ENCODE measurements around the gene FADS3.

FADS3 gene

GRCh38 chr11:61907871-61908729, 16.8 kb upstream of the FADS3 start:
- Histone ChIP-seq H3K36me3 (no peaks in the 10 kb centered on the region), H3K4me2 (peak overlapping the region; percentile 87), H3K9me3 (no peaks in the 10 kb centered on the region), H4K20me1 (no peaks in the 10 kb centered on the region), H3K27ac (peak overlapping the region; percentile 85), H3K27me3 (no peaks in the 10 kb centered on the region), H3K9ac (peak overlapping the region; percentile 62), H3K4me1 (peaks cover 80% of the 10 kb centered on the region), H3K4me3 (no peak overlapping the region; the same call in 1 of the 2 replicates)
- no peak for TF ChIP-seq Cebpa-rat (IDR thresholded peaks at IDR 0.05)

GRCh38 chr11:61907282-61907681, 15.9 kb upstream of the FADS3 start:
- H3K4me3 ChIP-seq = peak overlapping the region; percentile 38; the same call in 1 of the 2 replicates
- no peaks in the 10 kb centered on the region for H3K27me3 ChIP-seq
- no peaks in the 10 kb centered on the region for H3K9me3 ChIP-seq
- peaks cover 73% of the 10 kb centered on the region for H3K4me1 ChIP-seq
- H3K36me3 ChIP-seq = no peaks in the 10 kb centered on the region
- H3K4me2 ChIP-seq = peak overlapping the region; percentile 87
- H4K20me1 ChIP-seq = no peaks in the 10 kb centered on the region
- H3K9ac ChIP-seq = peak overlapping the region; percentile 62
- TF ChIP-seq Cebpa-rat (IDR thresholded peaks at IDR 0.05) = no peak
- H3K27ac ChIP-seq = peak overlapping the region; percentile 85

GRCh38 chr11:61906522-61906909, 15.2 kb upstream of the FADS3 start:
- Histone ChIP-seq H3K4me2 (peak overlapping the region; percentile 87), H3K27ac (peak overlapping the region; percentile 85), H3K9ac (peak overlapping the region; percentile 62), H3K4me3 (no peak overlapping the region), H3K36me3 (no peaks in the 10 kb centered on the region), H3K4me1 (peaks cover 65% of the 10 kb centered on the region), H3K27me3 (no peaks in the 10 kb centered on the region), H4K20me1 (no peaks in the 10 kb centered on the region), H3K9me3 (no peaks in the 10 kb centered on the region)
- no peak for TF ChIP-seq Cebpa-rat (IDR thresholded peaks at IDR 0.05)

GRCh38 chr11:61905801-61906521, 14.6 kb upstream of the FADS3 start:
- no peaks in the 10 kb centered on the region for H3K27me3 ChIP-seq
- no peak overlapping the region for H3K4me3 ChIP-seq
- no peaks in the 10 kb centered on the region for H3K9me3 ChIP-seq
- H3K36me3 ChIP-seq = no peaks in the 10 kb centered on the region
- peak overlapping the region; percentile 85 for H3K27ac ChIP-seq
- peak overlapping the region; percentile 87 for H3K4me2 ChIP-seq
- no peak overlapping the region for H3K9ac ChIP-seq
- H3K4me1 ChIP-seq = peaks cover 60% of the 10 kb centered on the region
- H4K20me1 ChIP-seq = no peaks in the 10 kb centered on the region
- TF ChIP-seq Cebpa-rat (IDR thresholded peaks at IDR 0.05) = no peak

- H3K27me3 ChIP-seq = no peaks in the 10 kb centered on the region
- H3K4me1 ChIP-seq = peaks cover 56% of the 10 kb centered on the region
- H4K20me1 ChIP-seq = no peaks in the 10 kb centered on the region
- H3K27ac ChIP-seq = 0 out of 2 replicates have a peak overlapping the region, but pooled peaks have one; percentile 85
- no peak overlapping the region for H3K4me3 ChIP-seq
- H3K4me2 ChIP-seq = 0 out of 2 replicates have a peak overlapping the region, but pooled peaks have one; percentile 22
- H3K36me3 ChIP-seq = no peaks in the 10 kb centered on the region
- H3K9me3 ChIP-seq = no peaks in the 10 kb centered on the region
- no peak for TF ChIP-seq Cebpa-rat (IDR thresholded peaks at IDR 0.05)
- no peak overlapping the region for H3K9ac ChIP-seq
Measured at GRCh38 chr11:61905067-61905696, 13.8 kb upstream of the FADS3 start.

- H3K4me2 ChIP-seq = peak overlapping the region; percentile 22; the same call in 1 of the 2 replicates
- H4K20me1 ChIP-seq = no peaks in the 10 kb centered on the region
- no peaks in the 10 kb centered on the region for H3K27me3 ChIP-seq
- peaks cover 57% of the 10 kb centered on the region for H3K4me1 ChIP-seq
- H3K9ac ChIP-seq = no peak overlapping the region
- no peaks in the 10 kb centered on the region for H3K36me3 ChIP-seq
- H3K4me3 ChIP-seq = no peak overlapping the region
- H3K27ac ChIP-seq = no peak overlapping the region
- no peak for TF ChIP-seq Cebpa-rat (IDR thresholded peaks at IDR 0.05)
- H3K9me3 ChIP-seq = no peaks in the 10 kb centered on the region
Measured at GRCh38 chr11:61904539-61905048, 13.2 kb upstream of the FADS3 start.

- no peaks in the 10 kb centered on the region for H3K27me3 ChIP-seq
- H3K9ac ChIP-seq = no peak overlapping the region
- H3K27ac ChIP-seq = no peak overlapping the region
- no peaks in the 10 kb centered on the region for H3K36me3 ChIP-seq
- peaks cover 57% of the 10 kb centered on the region for H3K4me1 ChIP-seq
- no peaks in the 10 kb centered on the region for H4K20me1 ChIP-seq
- no peak overlapping the region for H3K4me3 ChIP-seq
- TF ChIP-seq Cebpa-rat (IDR thresholded peaks at IDR 0.05) = no peak
- peak overlapping the region; percentile 22; the same call in 1 of the 2 replicates for H3K4me2 ChIP-seq
- H3K9me3 ChIP-seq = no peaks in the 10 kb centered on the region
Measured at GRCh38 chr11:61903845-61904244, 12.5 kb upstream of the FADS3 start.

GRCh38 chr11:61902313-61902712, 11.0 kb upstream of the FADS3 start:
- Histone ChIP-seq H3K4me3 (no peak overlapping the region), H3K9ac (no peak overlapping the region), H3K9me3 (no peaks in the 10 kb centered on the region), H3K4me2 (no peak overlapping the region), H3K27me3 (no peaks in the 10 kb centered on the region), H4K20me1 (no peaks in the 10 kb centered on the region), H3K36me3 (no peaks in the 10 kb centered on the region), H3K27ac (no peak overlapping the region), H3K4me1 (peaks cover 54% of the 10 kb centered on the region)
- no peak for TF ChIP-seq Cebpa-rat (IDR thresholded peaks at IDR 0.05)

GRCh38 chr11:61901397-61901796, 10.1 kb upstream of the FADS3 start:
- no peak overlapping the region for H3K4me2 ChIP-seq
- no peaks in the 10 kb centered on the region for H3K27me3 ChIP-seq
- H3K36me3 ChIP-seq = no peaks in the 10 kb centered on the region
- H3K9ac ChIP-seq = no peak overlapping the region
- no peaks in the 10 kb centered on the region for H4K20me1 ChIP-seq
- H3K4me1 ChIP-seq = peaks cover 44% of the 10 kb centered on the region
- TF ChIP-seq Cebpa-rat (IDR thresholded peaks at IDR 0.05) = no peak
- H3K27ac ChIP-seq = no peak overlapping the region
- H3K9me3 ChIP-seq = no peaks in the 10 kb centered on the region
- H3K4me3 ChIP-seq = no peak overlapping the region

All from BLaER1 (cell line).